ENCODE data around the gene ATG2A. TPM values are rescaled to one million over a fixed set of nuclear protein-coding genes. Genes with fewer than 3 reads are reported as not detected.

The ATG2A gene
- total and polyA plus RNA-seq, 9 of the 15 experiments (the other 6 are each of a cell fraction or from before 2014, with no cell fraction given), result 0.25 to 45.9 (median 5.2) TPM

DNA sequence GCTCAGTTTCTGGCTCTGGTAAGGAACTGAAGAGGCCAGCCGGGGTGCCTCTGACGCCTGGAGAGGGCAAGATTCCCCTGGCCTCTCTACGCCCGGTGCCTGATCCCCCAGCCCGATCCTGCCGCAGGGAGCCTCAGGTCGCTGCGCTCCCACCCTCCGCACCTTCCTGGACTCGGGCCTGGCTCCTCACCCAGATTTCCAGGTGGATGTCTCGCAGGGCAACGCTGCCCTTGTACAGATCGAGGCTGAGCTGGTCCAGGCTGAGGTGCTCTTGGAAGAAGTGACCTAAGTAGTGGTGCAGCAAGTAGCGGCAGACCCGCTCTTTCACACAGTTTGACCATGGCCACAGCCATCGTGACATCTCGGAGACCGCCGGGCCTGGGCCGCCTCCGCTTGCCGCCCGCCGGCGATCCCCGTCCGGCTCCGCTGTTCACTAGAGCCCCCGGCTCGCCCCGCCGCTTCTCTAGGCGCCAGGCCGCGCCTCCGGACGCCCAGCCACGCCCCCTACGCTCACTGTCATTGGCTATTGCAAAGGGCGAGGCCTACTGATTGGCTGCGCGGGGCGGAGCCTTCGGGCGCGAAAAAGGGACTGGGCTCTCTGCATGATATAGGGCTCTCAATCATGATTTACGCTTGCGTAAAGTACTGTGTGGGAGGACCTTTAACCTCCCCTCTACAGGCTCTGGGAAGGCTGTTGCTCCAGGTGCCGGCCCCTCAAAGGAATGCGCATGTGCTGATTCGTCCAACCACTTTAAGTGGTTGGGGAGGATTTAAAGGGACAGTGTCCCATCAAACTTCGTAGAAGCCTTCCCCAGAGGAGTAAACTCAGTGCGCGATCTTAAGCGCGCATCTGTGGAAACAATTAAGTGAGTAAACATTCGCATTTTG lies at the start of gene ATG2A (continued):
- TF ChIP-seq, protein P1, sequence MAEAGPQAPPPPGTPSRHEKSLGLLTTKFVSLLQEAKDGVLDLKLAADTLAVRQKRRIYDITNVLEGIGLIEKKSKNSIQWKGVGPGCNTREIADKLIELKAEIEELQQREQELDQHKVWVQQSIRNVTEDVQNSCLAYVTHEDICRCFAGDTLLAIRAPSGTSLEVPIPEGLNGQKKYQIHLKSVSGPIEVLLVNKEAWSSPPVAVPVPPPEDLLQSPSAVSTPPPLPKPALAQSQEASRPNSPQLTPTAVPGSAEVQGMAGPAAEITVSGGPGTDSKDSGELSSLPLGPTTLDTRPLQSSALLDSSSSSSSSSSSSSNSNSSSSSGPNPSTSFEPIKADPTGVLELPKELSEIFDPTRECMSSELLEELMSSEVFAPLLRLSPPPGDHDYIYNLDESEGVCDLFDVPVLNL (CRISPR knock-in tag; IDR thresholded peaks at IDR 0.05; ENCODE audit: low read depth), result peak; percentile 61; the same call in 1 of the 2 replicates
- peak; percentile 39; the same call in 1 of the 2 replicates for TF ChIP-seq CHD2 (IDR thresholded peaks at IDR 0.05; ENCODE audit: low read depth, low read length)
- TF ChIP-seq MXI1 (IDR thresholded peaks at IDR 0.05; ENCODE audit: low read depth, low read length), result peak; percentile 98
- TF ChIP-seq, protein P2, sequence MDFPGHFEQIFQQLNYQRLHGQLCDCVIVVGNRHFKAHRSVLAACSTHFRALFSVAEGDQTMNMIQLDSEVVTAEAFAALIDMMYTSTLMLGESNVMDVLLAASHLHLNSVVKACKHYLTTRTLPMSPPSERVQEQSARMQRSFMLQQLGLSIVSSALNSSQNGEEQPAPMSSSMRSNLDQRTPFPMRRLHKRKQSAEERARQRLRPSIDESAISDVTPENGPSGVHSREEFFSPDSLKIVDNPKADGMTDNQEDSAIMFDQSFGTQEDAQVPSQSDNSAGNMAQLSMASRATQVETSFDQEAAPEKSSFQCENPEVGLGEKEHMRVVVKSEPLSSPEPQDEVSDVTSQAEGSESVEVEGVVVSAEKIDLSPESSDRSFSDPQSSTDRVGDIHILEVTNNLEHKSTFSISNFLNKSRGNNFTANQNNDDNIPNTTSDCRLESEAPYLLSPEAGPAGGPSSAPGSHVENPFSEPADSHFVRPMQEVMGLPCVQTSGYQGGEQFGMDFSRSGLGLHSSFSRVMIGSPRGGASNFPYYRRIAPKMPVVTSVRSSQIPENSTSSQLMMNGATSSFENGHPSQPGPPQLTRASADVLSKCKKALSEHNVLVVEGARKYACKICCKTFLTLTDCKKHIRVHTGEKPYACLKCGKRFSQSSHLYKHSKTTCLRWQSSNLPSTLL (IDR thresholded peaks at IDR 0.05), result no peak
- peak; percentile 86 for TF ChIP-seq POLR2A (conservative IDR thresholded peaks at IDR 0.05)
- TF ChIP-seq, protein P3, sequence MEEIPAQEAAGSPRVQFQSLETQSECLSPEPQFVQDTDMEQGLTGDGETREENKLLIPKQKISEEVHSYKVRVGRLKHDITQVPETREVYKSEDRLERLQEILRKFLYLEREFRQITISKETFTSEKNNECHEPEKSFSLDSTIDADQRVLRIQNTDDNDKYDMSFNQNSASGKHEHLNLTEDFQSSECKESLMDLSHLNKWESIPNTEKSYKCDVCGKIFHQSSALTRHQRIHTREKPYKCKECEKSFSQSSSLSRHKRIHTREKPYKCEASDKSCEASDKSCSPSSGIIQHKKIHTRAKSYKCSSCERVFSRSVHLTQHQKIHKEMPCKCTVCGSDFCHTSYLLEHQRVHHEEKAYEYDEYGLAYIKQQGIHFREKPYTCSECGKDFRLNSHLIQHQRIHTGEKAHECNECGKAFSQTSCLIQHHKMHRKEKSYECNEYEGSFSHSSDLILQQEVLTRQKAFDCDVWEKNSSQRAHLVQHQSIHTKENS (CRISPR knock-in tag; IDR thresholded peaks at IDR 0.05), result no peak
- TF ChIP-seq ILK (tag; IDR thresholded peaks at IDR 0.05; ENCODE audit: borderline replicate concordance, low read depth), result no peak
- peak; percentile 71 for TF ChIP-seq RBBP5 (IDR thresholded peaks at IDR 0.05; ENCODE audit: borderline replicate concordance, insufficient read depth, low read length, poor library complexity, severe bottlenecking)
- no peak for TF ChIP-seq THRAP3 (IDR thresholded peaks at IDR 0.05; ENCODE audit: borderline replicate concordance)
- TF ChIP-seq, protein P4, sequence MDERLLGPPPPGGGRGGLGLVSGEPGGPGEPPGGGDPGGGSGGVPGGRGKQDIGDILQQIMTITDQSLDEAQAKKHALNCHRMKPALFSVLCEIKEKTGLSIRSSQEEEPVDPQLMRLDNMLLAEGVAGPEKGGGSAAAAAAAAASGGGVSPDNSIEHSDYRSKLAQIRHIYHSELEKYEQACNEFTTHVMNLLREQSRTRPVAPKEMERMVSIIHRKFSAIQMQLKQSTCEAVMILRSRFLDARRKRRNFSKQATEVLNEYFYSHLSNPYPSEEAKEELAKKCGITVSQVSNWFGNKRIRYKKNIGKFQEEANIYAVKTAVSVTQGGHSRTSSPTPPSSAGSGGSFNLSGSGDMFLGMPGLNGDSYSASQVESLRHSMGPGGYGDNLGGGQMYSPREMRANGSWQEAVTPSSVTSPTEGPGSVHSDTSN (CRISPR knock-in tag; IDR thresholded peaks at IDR 0.05; ENCODE audit: low read depth), result no peak
- TF ChIP-seq, protein P4 (tag; conservative IDR thresholded peaks at IDR 0.05; ENCODE audit: low read depth), result peak; percentile 77
- TF ChIP-seq CBFA2T3 (IDR thresholded peaks at IDR 0.05), result no peak
- TF ChIP-seq CCNT2 (IDR thresholded peaks at IDR 0.05; ENCODE audit: borderline replicate concordance, extremely low read depth, insufficient read length, low read depth, low read length), result peak; percentile 66
- TF ChIP-seq MEIS2 (IDR thresholded peaks at IDR 0.05; ENCODE audit: partially characterized antibody), result peak; percentile 91
- TF ChIP-seq IFI16 (CRISPR knock-in tag; IDR thresholded peaks at IDR 0.05), result no peak
- 0 out of 2 replicates have a peak, but pooled peaks have one; percentile 17 for TF ChIP-seq ZBTB17 (CRISPR knock-in tag; IDR thresholded peaks at IDR 0.05)
- no peak for TF ChIP-seq ZNF174 (CRISPR knock-in tag; IDR thresholded peaks at IDR 0.05)
- peak; percentile 30; the same call in 1 of the 2 replicates for TF ChIP-seq LCOR (CRISPR knock-in tag; IDR thresholded peaks at IDR 0.05)

Data from K562 (cell line).